ENCODE measurements around the gene ADAMTS2.

DNA sequence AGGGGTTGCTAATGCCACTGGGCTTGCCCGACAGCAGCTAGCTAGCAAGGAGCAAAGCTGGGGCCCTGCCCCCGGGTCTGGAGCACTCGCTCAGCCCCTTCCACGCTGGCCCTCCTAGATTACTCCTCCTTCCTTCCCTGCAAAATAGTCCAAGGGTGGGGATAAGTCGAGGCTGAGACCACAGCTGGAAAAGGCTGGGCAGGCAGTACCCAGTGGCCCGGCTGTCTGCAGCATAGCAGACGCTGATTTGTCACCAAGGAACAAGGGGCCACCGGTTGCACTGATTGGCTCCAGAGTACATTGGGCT is 73.9 kb downstream of the ADAMTS2 start:
- TF ChIP-seq EZH2 (IDR thresholded peaks at IDR 0.05; ENCODE audit: insufficient read depth, poor library complexity, severe bottlenecking) (no peak), EZH2phosphoT487 (IDR thresholded peaks at IDR 0.05; ENCODE audit: insufficient read depth, low read depth) (no peak)
